ENCODE data around the gene TEX53.

The TEX53 gene

GRCh38 chr9:114657705-114658104, at the start of gene TEX53:
TSS of gene TEX53 (minus strand) at chr9:114657805. CDS start at chr9:114657774, 31 bp downstream.
- no peak for TF ChIP-seq CTCF (IDR thresholded peaks at IDR 0.05; ENCODE audit: low read depth, low read length, poor library complexity, severe bottlenecking)
- TF ChIP-seq EZH2phosphoT487 (IDR thresholded peaks at IDR 0.05; ENCODE audit: borderline replicate concordance, low read length), result no peak
- H3F3A ChIP-seq (ENCODE audit: control insufficient read depth, insufficient read depth), result no peaks in the 10 kb centered on the region
- peaks cover 8% of the 10 kb centered on the region for H3K27me3 ChIP-seq (ENCODE audit: control insufficient read depth, low read length)
- H3K4me1 ChIP-seq (ENCODE audit: control insufficient read depth, low read length), result peaks cover 13% of the 10 kb centered on the region
- H3K27ac ChIP-seq (ENCODE audit: low read depth, low read length), result no peak within 1 kb of the TSS
- H3K4me3 ChIP-seq (ENCODE audit: low read length), result no peak within 1 kb of the TSS
- no peaks in the 10 kb centered on the region for H4K20me1 ChIP-seq (ENCODE audit: control insufficient read depth, insufficient read depth, low read depth, low read length)
- H3K9me3 ChIP-seq (ENCODE audit: control insufficient read depth, insufficient read depth, low read length), result no peaks in the 10 kb centered on the region
- H3K79me2 ChIP-seq (ENCODE audit: control insufficient read depth, low read length), result no peaks in the 10 kb centered on the region
- no peaks in the 10 kb centered on the region for H3K36me3 ChIP-seq (ENCODE audit: control insufficient read depth, low read length)
- no peaks in the 10 kb centered on the region for H3K9me2 ChIP-seq (replicated peaks; ENCODE audit: control insufficient read depth, low read length)
- H3K4me2 ChIP-seq (ENCODE audit: low read length), result no peak within 1 kb of the TSS

DNA sequence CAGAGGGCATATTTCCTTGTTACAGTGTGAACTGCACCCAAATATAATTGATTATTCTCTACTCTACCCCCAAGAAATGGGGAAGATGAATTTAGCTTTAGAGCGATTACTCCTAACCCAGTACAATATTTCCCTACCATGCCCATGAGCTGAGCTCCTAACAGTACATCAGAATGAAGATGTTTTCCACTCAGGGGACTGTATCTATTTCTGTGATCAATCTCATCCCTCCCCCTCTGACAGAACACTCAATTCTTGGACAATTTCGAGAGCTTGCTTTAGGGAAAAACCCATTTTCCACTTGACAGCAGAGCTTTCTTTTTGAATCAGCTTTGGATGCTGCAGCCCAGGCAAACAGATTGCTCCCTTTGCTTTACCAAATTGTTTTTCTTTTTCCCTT, 49.1 kb upstream of the TEX53 start:
- H3K36me3 ChIP-seq (ENCODE audit: control insufficient read depth, low read length), result no peaks in the 10 kb centered on the region
- no peaks in the 10 kb centered on the region for H3K9me2 ChIP-seq (replicated peaks; ENCODE audit: control insufficient read depth, low read length)
- no peak overlapping the region for H3K4me3 ChIP-seq (ENCODE audit: low read length)
- TF ChIP-seq EZH2phosphoT487 (IDR thresholded peaks at IDR 0.05; ENCODE audit: borderline replicate concordance, low read length), result no peak
- TF ChIP-seq CTCF (IDR thresholded peaks at IDR 0.05; ENCODE audit: low read depth, low read length, poor library complexity, severe bottlenecking), result no peak
- H3K79me2 ChIP-seq (ENCODE audit: control insufficient read depth, low read length), result no peaks in the 10 kb centered on the region
- H3K4me1 ChIP-seq (ENCODE audit: control insufficient read depth, low read length), result no peaks in the 10 kb centered on the region
- no peak overlapping the region for H3K27ac ChIP-seq (ENCODE audit: low read depth, low read length)
- H3K9me3 ChIP-seq (ENCODE audit: control insufficient read depth, insufficient read depth, low read length), result no peaks in the 10 kb centered on the region
- H3K4me2 ChIP-seq (ENCODE audit: low read length), result no peak overlapping the region
- H3K27me3 ChIP-seq (ENCODE audit: control insufficient read depth, low read length), result peaks cover 13% of the 10 kb centered on the region
- no peaks in the 10 kb centered on the region for H3F3A ChIP-seq (ENCODE audit: control insufficient read depth, insufficient read depth)
- H4K20me1 ChIP-seq (ENCODE audit: control insufficient read depth, insufficient read depth, low read depth, low read length), result no peaks in the 10 kb centered on the region

DNA sequence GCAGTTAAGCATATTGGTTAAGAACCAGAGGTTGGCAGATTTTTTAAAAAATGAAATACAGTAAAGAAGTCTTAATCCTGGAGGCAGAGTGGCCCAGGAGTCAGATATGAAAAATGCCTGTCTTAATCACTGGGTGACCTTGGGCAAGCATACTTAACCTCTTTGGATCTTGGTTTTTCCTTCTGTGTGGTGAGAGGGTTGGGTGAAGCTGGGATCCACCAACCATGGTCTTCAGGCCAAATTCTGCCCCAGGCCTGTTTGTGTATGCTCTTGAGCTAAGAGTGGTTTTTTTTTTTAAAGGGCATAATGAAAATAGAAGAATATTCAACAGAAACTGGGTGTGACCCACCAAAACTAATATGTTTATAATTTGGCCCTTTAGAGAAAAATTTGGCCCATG, 44.4 kb upstream of the TEX53 start:
- Histone ChIP-seq H3K27ac (ENCODE audit: low read depth, low read length) (no peak overlapping the region), H3F3A (ENCODE audit: control insufficient read depth, insufficient read depth) (no peaks in the 10 kb centered on the region), H3K9me3 (ENCODE audit: control insufficient read depth, insufficient read depth, low read length) (no peaks in the 10 kb centered on the region), H3K9me2 (replicated peaks; ENCODE audit: control insufficient read depth, low read length) (no peaks in the 10 kb centered on the region), H3K36me3 (ENCODE audit: control insufficient read depth, low read length) (no peaks in the 10 kb centered on the region), H3K27me3 (ENCODE audit: control insufficient read depth, low read length) (0 out of 2 replicates have a peak, but pooled peaks cover 2% of the 10 kb centered on the region), H3K4me1 (ENCODE audit: control insufficient read depth, low read length) (no peaks in the 10 kb centered on the region), H3K4me3 (ENCODE audit: low read length) (no peak overlapping the region), H3K4me2 (ENCODE audit: low read length) (no peak overlapping the region), H3K79me2 (ENCODE audit: control insufficient read depth, low read length) (no peaks in the 10 kb centered on the region), H4K20me1 (ENCODE audit: control insufficient read depth, insufficient read depth, low read depth, low read length) (no peaks in the 10 kb centered on the region)
- TF ChIP-seq EZH2phosphoT487 (IDR thresholded peaks at IDR 0.05; ENCODE audit: borderline replicate concordance, low read length) (no peak), CTCF (IDR thresholded peaks at IDR 0.05; ENCODE audit: low read depth, low read length, poor library complexity, severe bottlenecking) (no peak)
